NCI-H187 treated with DMSO at 0.1 percent for 48 hours (cell line): ENCODE results near the gene FNDC3B.

ENCODE experiments used
- DNase-seq: peaks from one replicate; lab custom pipeline; 2025; lab: John Stamatoyannopoulos, UW

The FNDC3B gene

GRCh38 chr3:172113710-172114109, 74.3 kb downstream of the FNDC3B start:
- DNase-seq: no peak

DNA sequence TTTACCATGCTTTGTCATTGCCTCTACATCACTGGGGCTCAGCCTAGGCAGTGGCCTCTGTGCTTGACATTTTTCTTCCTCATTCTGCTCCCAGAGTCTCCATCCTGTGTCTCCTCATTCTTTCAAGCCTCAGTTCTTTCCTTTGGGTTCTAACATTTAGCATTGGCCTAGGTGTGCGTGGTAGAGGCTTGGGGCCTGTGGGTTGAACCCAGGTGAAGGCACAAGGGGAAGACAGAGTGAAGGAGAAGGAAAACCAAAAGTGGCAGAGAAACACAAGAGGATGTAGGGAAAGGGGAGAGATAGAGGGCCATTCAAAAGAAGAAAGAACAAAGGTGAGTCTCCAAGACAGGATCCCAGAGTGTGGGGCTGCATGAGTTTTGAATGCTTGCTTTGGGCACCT, 75.7 kb downstream of the FNDC3B start:
- DNase-seq: no peak

DNA sequence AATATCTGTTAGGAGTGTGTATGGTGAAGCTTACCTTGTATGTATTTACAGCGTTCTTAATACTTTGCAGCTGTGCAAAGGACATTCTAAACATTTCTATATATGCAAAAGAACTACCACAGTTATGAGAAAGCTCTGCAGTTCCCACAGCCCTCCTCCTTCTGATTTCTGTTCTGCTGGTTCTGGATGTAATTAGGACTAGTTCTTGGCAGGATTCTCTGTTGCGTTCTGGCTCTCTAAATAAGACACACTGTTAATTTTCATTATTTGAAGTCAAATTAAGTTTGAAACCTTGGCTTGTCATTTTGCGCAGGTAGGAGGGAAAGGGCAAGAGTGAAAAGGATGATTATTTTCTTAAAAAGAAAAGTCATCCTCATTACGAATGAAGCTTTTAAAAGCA, 76.4 kb downstream of the FNDC3B start:
- DNase-seq: no peak

GRCh38 chr3:172118019-172118418, 78.6 kb downstream of the FNDC3B start:
- DNase-seq: no peak

DNA sequence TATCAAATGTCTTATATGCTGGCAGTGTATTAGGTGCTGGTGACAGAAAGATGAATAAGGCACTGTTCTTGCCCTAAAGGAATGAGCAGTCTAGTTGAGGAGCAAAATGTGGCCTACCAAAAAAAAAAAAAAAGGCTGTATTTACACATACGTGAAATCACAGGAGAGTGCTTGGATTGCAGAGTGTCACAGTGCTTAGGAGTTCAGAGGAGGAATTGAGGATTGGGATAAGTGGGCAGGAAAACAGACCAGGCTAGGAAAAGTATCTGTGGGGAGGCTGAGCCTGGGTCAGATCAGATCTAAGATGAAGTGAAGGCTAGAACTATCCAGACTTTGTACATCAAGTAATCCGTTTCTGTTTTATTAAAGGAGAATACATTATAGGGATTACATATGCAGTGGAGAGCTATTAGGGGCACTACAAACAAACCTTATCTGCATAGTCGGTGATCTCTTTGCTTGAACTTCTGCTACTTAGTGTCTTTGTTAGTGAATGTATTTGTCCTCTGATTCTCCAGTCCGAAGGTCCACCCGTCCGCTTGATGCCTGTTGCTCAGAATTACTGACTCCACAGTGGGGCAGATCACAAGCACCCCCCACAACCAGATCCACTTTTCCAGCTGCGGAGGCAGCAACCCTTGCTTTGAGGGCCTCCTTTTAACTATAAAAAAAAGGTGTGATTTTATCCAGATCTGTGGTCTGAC, 80.0 kb downstream of the FNDC3B start:
- DNase-seq: no peak

GRCh38 chr3:172120912-172121311, 81.5 kb downstream of the FNDC3B start:
- no peak for DNase-seq

GRCh38 chr3:172121981-172122380, 82.6 kb downstream of the FNDC3B start:
- no peak for DNase-seq

- no peak for DNase-seq
Measured at GRCh38 chr3:172124271-172124670, 84.9 kb downstream of the FNDC3B start.

GRCh38 chr3:172125053-172125452, 85.7 kb downstream of the FNDC3B start:
- DNase-seq: no peak

- DNase-seq: no peak
Measured at GRCh38 chr3:172125963-172126457, 86.6 kb downstream of the FNDC3B start.

- no peak for DNase-seq
Measured at GRCh38 chr3:172126741-172127140, 87.4 kb downstream of the FNDC3B start.

GRCh38 chr3:172127141-172127540, 87.8 kb downstream of the FNDC3B start:
- DNase-seq: no peak

DNA sequence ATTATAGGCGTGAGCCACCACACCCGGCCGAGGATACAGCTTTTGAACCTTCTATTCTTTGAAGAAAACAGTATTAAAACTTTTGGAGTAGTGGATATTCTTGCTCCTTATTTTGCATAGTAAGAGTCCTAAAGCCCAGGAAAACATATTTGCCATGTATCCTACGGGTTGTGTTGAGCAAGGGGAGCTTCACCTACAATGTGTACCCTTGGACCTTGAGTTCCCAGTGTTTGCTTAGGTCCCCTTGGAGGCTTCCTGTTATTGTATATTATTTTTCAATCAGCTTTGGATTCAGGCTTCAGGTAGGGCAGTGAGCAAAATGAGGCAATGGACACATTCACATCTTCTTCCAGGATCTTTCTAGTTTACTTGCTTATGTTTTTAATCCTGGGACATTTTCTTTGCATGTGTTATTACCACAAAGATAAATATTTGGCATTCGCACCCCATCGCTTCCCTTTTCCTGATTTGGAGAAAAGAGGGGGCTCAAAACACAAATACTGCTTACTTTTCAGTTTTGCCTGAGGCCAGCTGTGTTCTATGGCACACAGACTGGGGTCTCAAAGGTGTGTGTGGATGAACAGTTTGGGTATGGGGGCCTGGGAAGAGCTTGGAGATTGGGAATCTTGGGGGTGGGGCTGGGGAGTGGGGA, 88.7 kb downstream of the FNDC3B start:
- DNase-seq: no peak

DNA sequence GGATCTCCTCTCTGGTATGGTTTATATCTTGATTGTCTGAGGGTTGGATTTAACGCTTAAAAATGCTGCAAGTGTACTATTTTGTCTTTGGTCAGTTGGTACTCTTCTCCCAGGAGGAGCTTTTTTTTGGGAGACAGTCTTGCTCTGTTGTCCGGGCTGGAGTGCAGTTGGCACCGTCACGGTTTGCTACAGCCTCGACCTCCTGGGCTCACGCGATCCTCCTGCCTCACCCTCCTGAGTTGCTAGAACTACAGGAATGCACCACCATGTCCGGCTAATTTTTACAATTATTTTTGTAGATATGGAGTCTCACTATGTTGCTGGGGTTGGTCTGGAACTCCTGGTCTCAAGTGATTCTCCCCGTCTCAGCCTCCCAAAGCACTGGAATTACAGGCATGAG, 89.5 kb downstream of the FNDC3B start:
- no peak for DNase-seq

DNA sequence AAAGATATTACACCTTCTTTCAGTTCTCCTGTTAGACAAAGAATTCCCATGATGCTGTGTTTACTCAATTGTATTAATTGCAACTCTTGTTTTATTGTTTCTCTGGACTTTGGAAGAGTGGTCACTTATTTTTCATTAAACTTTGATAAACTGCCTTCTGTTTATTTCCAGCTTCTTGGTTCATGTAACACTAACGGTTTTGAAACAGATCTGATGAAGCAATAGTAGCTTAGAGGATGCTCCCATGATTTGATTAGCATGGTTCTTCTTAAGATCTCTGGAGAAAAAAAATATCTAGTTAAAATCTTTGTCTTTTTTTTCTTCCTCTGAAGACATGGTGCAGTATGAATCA, 90.1 kb downstream of the FNDC3B start:
- DNase-seq: no peak

DNA sequence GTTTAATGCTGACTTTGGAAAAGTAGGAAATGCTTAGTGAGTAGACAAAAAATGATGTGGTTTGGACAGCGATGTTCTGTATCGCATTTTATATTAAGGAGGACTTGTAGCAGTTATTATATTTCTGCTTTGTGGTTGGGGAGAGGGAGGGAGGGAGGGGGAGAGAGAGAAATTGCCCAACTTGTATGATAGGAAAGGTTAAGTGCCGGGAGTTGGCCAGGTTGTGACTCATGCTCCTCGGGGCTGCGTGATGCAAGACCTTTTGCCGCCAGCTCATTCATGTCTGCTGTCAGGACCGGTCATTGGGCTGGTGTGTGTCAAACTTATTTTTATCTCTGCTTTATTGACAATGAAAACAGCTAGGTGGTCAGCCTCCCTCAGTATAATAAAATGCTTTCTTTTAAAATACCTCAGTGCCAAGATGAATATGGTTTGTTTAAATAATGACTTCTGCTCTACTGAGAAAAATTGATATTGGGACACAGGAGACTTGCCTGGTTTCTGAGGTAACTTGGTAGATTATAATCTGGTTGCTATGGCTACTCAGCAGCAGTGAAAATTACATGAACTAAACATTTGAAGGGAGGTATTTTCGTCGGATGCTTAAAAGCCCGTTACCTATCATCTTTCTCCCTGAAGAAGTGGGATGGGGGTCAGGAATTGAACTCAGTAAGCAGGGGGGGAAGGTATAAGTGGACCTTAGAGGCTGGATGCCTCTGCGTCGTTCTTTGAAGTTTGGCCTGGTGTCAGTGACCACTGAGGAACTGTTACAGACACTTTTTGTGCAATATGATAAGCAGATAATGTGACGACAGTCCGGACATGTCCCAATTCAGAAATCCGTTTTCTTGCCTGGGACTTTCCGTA, 90.7 kb downstream of the FNDC3B start:
- DNase-seq: no peak

GRCh38 chr3:172130717-172131050, 91.3 kb downstream of the FNDC3B start:
- no peak for DNase-seq

GRCh38 chr3:172131746-172132145, 92.4 kb downstream of the FNDC3B start:
- no peak for DNase-seq

GRCh38 chr3:172132159-172132586, 92.8 kb downstream of the FNDC3B start:
- no peak for DNase-seq

DNA sequence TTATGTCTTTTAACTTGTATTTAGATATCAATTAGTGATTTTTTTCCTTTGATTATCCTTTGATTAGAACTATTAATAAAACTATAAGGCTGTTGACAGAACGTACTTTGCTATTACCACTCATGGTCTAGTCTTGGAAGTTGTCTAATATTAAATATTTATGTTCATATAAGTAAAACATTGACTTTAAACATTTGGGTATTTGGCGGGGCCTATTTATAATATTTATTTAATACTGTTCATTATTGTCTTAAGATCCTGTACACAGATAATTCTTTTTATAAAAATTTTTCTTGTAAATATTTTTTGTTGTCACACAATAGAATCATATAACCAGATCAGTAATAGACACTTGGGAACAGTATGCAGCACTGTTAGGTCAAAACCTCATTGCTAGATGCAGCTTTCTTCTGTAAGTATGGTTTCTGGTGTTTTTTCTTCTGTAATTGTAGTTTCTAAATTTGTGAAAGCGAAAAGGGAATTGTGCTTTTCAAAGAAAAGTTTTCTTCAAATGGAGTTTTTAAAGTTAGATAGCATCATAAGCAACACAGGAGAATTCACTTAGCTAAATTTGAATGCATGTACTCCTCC, 93.4 kb downstream of the FNDC3B start:
- no peak for DNase-seq

DNA sequence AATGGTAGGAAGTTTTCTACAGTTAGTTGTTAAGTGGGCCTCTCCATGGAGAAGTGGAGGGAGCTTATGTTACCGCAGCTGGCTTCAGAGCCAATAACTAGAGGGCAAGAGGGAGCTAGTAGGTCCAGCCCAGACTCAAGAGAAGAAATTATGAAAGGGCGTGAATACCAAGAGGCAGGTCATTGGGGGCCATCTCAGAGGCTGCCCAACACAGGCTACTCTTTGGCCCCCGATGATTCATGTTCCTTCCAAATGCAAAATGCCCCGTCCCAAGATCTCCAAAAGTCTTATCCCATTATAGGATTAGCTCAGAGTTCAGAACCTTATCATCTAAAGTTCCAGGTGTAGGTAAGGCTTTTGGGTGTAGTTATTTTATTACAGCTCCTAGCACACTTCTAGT, 94.5 kb downstream of the FNDC3B start:
- DNase-seq: no peak

GRCh38 chr3:172134352-172134751, 95.0 kb downstream of the FNDC3B start:
- no peak for DNase-seq

DNA sequence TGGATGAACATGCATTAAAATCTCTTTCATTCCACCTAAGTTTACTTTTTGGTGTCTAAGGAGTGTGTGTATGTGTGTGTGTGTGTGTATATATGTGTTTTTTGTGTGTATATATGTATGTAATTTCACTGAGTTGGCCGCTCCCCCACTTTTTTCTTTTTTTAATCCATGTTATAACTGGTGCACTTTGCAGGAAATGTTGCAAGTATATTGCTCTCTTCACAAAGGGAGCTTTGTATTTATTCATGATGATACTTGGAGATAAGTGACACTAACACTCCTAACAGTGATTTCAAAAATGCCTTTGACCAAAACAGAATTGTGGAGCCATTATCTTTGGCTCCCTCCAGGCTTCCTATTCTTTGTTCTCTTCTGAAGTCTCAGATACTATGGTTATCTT, 95.8 kb downstream of the FNDC3B start:
- DNase-seq: no peak
